OCI-LY1 (cell line): ENCODE data around the gene CACNA2D1.

ENCODE experiments used
- H2AFZ ChIP-seq: fragments of 200-600 bp; sonication (generic), shearing (Covaris generic); 2 replicates; pipeline ENCODE4 v1.6.0; 2014; ENCODE audit warnings: antibody characterized with exemption, mild to moderate bottlenecking, low read length
- H3F3A ChIP-seq: fragments of 200-600 bp; sonication (generic), shearing (Covaris generic); 2 replicates; pipeline ENCODE4 v1.6.0; 2014; ENCODE audit warnings: mild to moderate bottlenecking, antibody characterized with exemption, low read length, moderate library complexity; ENCODE audit not compliant: insufficient read depth
- H3K27ac ChIP-seq: fragments of 200-600 bp; sonication (generic); 2 replicates; pipeline ENCODE4 v1.5.1; 2014; ENCODE audit warnings: low read length, mixed run types, mild to moderate bottlenecking, low read depth; ENCODE audit not compliant: poor library complexity, severe bottlenecking
- H3K27me3 ChIP-seq: fragments of 200-600 bp; sonication (generic); 2 replicates; pipeline ENCODE4 v1.6.0; 2014; ENCODE audit warnings: antibody characterized with exemption, mild to moderate bottlenecking, low read length, moderate library complexity; ENCODE audit not compliant: insufficient read depth
- H3K36me3 ChIP-seq: fragments of 200-600 bp; sonication (generic); 2 replicates; pipeline ENCODE4 v1.6.1; 2014; ENCODE audit warnings: mild to moderate bottlenecking, antibody characterized with exemption, low read length, moderate library complexity, mixed read lengths; ENCODE audit not compliant: insufficient read depth
- H3K4me1 ChIP-seq: fragments of 200-600 bp; sonication (generic); 2 replicates; pipeline ENCODE4 v1.5.1; 2014; ENCODE audit warnings: mild to moderate bottlenecking, low read length, moderate library complexity; ENCODE audit not compliant: insufficient read depth, severe bottlenecking
- H3K4me2 ChIP-seq: fragments of 200-600 bp; sonication (generic), shearing (Covaris generic); 2 replicates; pipeline ENCODE4 v1.6.1; 2014; ENCODE audit warnings: low read length
- H3K4me3 ChIP-seq: fragments of 200-600 bp; sonication (generic); 2 replicates; pipeline ENCODE4 v1.5.1; 2014; ENCODE audit warnings: low read length, low read depth, mild to moderate bottlenecking, mixed read lengths; ENCODE audit not compliant: poor library complexity, severe bottlenecking
- H3K79me2 ChIP-seq: fragments of 200-600 bp; shearing (Covaris generic); 2 replicates; pipeline ENCODE4 v1.6.1; 2016; ENCODE audit warnings: mixed run types, low read length, mixed read lengths; ENCODE audit not compliant: insufficient read depth
- H3K9ac ChIP-seq: fragments of 200-600 bp; sonication (generic), shearing (Covaris generic); 2 replicates; pipeline ENCODE4 v1.6.1; 2014; ENCODE audit warnings: mild to moderate bottlenecking, low read length, mixed read lengths
- H3K9me2 ChIP-seq: fragments of 200-600 bp; sonication (generic), shearing (Covaris generic); 2 replicates; pipeline ENCODE4 v1.6.1; 2014; ENCODE audit warnings: low read depth, mild to moderate bottlenecking, low read length, mixed read lengths
- H3K9me3 ChIP-seq: fragments of 200-600 bp; shearing (Covaris generic); 2 replicates; pipeline ENCODE4 v1.6.1; 2014; ENCODE audit warnings: low read length, mixed read lengths
- H4K20me1 ChIP-seq: fragments of 200-600 bp; sonication (generic), shearing (Covaris generic); 2 replicates; pipeline ENCODE4 v1.6.0; 2016; ENCODE audit warnings: mild to moderate bottlenecking, low read length; ENCODE audit not compliant: insufficient read depth
- CTCF ChIP-seq: fragments of 200-600 bp; sonication (generic), shearing (Covaris generic); IDR thresholded peaks from 2 replicates; pipeline ENCODE4 v1.5.1; 2017; ENCODE audit warnings: mild to moderate bottlenecking, antibody characterized with exemption, low read length, moderate library complexity, mixed read lengths
- EZH2 ChIP-seq: fragments of 200-600 bp; sonication (generic), shearing (Covaris generic); IDR thresholded peaks from 2 replicates; pipeline ENCODE4 v1.8.0; 2017; ENCODE audit warnings: borderline replicate concordance, mixed run types, mild to moderate bottlenecking, antibody characterized with exemption, low read length, moderate library complexity, mixed read lengths

CACNA2D1 gene

GRCh38 chr7:82325416-82325815 is 118.2 kb downstream of the CACNA2D1 start:
- Histone ChIP-seq H3F3A (no peaks in the 10 kb centered on the region), H3K36me3 (no peaks in the 10 kb centered on the region), H3K27me3 (no peaks in the 10 kb centered on the region), H3K79me2 (no peaks in the 10 kb centered on the region), H3K4me3 (no peak overlapping the region), H2AFZ (no peak overlapping the region), H3K9me3 (no peaks in the 10 kb centered on the region), H3K27ac (no peak overlapping the region), H3K9ac (no peak overlapping the region), H3K4me1 (no peaks in the 10 kb centered on the region), H3K9me2 (no peaks in the 10 kb centered on the region), H4K20me1 (no peaks in the 10 kb centered on the region), H3K4me2 (no peak overlapping the region)
- TF ChIP-seq EZH2 = no peak
- TF ChIP-seq CTCF = no peak

GRCh38 chr7:82323806-82324205 is 119.8 kb downstream of the CACNA2D1 start:
- no peaks in the 10 kb centered on the region for H3K79me2 ChIP-seq
- no peaks in the 10 kb centered on the region for H3K9me3 ChIP-seq
- no peak overlapping the region for H3K27ac ChIP-seq
- H3K9ac ChIP-seq = no peak overlapping the region
- H3K27me3 ChIP-seq = no peaks in the 10 kb centered on the region
- no peaks in the 10 kb centered on the region for H3F3A ChIP-seq
- H4K20me1 ChIP-seq = no peaks in the 10 kb centered on the region
- no peaks in the 10 kb centered on the region for H3K4me1 ChIP-seq
- H3K4me2 ChIP-seq = no peak overlapping the region
- H3K9me2 ChIP-seq = no peaks in the 10 kb centered on the region
- no peak overlapping the region for H3K4me3 ChIP-seq
- no peaks in the 10 kb centered on the region for H3K36me3 ChIP-seq
- TF ChIP-seq EZH2 = no peak
- TF ChIP-seq CTCF = no peak
- no peak overlapping the region for H2AFZ ChIP-seq

- no peak overlapping the region for H3K27ac ChIP-seq
- H3F3A ChIP-seq = no peaks in the 10 kb centered on the region
- H3K4me2 ChIP-seq = no peak overlapping the region
- H3K4me3 ChIP-seq = no peak overlapping the region
- H3K9me3 ChIP-seq = no peaks in the 10 kb centered on the region
- H3K9me2 ChIP-seq = no peaks in the 10 kb centered on the region
- no peak overlapping the region for H2AFZ ChIP-seq
- H3K4me1 ChIP-seq = no peaks in the 10 kb centered on the region
- TF ChIP-seq EZH2 (no peak), CTCF (no peak)
- H4K20me1 ChIP-seq = no peaks in the 10 kb centered on the region
- no peaks in the 10 kb centered on the region for H3K79me2 ChIP-seq
- H3K36me3 ChIP-seq = no peaks in the 10 kb centered on the region
- no peak overlapping the region for H3K9ac ChIP-seq
- no peaks in the 10 kb centered on the region for H3K27me3 ChIP-seq
Observed at GRCh38 chr7:82319674-82320118, 123.9 kb downstream of the CACNA2D1 start.
